Cerebellar nuclear complex (tissue), 1 donor: Measurements from ENCODE around the gene TMEM59L.

Experiments
- DNase-seq, 2 experiments: peaks; one replicate each; lab custom pipeline; 2025; lab: John Stamatoyannopoulos, UW

The TMEM59L gene

DNA sequence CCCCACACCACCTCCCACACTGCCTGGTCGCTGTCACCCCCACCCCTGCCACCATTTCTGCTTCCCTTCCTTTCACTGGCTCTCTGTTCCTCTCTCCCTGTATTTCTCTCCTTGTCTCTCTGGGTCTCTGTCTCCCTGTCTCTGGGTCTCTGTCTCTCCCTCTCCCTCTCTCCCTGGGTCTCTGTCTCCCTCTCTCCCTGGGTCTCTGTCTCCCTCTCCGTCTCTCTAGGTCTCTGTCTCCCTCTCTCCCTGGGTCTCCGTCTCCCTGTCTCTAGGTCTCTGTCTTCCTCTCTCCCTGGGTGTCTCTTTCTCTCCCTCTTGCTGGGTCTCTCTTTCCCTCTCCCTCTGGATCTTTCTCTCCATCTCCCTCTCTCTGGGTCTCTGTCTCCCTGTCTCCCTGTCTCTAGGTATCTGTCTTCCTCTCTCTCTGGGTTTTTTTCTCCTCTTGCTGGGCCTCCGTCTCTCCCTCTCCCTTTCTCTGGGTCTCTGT lies 45.7 kb downstream of the TMEM59L start:
- no peak for DNase-seq

DNA sequence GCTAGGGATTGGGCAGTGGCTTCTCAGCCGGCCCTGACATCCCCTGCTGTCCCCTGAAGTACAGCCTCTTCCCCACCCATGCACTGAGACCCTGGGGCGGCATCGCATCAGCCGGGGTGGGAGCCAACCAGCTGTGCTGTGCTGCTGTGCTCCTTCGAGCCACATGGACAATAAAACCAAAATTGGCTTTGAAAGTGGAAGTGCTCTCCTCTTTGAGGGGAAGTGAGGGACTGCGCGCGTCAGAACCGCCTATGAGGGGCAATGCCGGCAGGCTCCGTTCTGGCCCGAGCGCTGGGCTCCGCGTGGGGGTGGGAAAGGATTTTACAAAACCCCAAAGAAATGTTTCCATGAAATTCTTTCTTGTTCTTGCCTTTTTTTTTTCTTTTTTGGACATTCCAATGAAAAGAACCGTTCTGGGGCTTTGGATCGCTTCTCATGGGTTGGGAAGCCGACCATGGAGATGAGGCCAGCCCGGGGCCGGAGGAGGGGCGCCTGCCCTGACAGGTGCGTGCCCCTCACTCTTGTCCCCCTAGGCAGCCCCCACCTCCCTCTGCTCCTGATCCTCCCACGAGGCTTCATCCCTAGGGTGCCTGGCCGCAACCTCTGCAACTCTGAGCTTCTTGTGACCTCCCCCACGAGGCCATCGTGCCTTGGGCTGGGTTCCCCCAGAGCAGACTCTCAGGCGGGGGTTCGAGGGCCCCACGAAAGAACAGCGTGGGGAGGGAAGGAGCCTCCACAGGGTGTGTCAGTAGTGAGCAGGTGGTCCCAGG lies 46.8 kb downstream of the TMEM59L start:
- DNase-seq, result no peak

DNA sequence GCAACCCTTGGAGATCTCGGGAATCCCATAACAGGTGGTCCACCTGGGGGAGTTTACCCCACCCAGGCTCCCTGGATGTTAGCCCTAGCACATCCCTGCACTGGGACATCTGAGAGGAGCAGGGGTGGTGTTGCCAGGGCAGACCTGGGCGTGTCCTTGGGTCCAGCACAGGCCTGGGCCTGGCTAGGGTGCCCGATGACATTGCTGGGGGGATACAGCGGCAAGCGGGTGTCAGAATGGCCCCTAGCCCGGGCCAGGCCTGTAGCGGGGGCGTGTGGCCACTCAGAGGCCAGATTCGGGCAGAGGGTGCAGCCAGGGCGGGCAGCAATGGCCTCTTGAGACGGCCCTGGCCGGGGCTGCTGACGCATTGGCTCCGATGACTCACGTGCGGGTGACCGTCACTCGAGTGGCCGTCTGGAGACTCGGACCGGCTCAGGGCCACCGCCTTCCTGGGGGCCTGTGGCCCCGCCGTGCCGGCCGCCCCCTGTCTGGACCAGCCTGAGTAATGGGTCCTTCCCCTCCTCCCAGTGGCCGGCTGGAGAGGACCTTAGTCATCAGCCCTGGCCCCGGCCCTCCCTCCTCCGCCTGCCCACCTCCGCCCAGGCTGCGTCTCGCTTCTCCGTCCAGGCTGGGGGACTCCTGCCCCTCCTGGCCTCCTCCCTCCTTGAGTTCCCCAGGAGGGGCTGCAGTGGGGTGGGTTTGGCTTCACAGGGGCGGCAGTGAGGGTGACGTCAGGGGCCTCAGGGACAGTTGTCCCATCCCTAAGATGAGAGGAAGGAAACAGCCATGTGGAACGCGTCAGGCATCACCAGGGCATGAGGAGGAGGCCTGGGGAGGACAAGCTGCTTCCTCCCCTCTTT lies 47.6 kb downstream of the TMEM59L start:
- no peak for DNase-seq

DNA sequence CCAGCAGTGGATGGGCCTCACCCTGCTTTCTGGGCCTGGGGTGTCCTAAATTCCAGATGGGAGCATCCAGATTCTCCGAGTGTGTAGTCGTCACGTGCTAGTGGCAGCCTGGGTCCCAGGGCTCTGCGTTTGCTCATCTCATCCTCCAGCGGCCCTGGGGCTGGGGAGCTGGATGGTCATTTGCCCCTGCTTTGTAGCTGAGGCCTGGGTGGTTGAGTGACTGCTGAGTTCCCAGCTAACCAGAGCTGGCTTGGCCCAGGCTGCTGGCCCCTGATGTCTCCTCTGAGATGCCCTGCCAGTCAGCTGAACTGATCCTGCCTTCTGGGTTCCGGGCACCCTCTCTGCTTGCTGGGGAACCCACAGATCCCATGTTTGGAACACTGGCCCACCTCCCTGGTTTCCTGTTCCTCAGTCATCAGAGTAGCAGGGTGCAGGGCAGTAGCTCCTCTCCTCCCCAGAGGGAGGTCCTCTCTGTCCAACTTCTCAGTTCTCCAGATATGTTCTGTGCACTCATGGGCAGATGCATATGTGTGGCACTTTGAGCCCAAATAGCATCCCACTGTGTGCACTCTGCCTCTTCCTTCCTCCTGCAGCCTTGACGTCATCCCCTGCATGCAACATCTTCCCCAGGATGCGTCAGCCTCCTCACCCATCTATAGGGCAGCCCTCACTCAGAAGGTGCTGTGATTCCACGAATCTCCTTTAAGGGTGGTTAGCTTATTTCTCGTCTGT lies 48.4 kb downstream of the TMEM59L start:
- no peak for DNase-seq

DNA sequence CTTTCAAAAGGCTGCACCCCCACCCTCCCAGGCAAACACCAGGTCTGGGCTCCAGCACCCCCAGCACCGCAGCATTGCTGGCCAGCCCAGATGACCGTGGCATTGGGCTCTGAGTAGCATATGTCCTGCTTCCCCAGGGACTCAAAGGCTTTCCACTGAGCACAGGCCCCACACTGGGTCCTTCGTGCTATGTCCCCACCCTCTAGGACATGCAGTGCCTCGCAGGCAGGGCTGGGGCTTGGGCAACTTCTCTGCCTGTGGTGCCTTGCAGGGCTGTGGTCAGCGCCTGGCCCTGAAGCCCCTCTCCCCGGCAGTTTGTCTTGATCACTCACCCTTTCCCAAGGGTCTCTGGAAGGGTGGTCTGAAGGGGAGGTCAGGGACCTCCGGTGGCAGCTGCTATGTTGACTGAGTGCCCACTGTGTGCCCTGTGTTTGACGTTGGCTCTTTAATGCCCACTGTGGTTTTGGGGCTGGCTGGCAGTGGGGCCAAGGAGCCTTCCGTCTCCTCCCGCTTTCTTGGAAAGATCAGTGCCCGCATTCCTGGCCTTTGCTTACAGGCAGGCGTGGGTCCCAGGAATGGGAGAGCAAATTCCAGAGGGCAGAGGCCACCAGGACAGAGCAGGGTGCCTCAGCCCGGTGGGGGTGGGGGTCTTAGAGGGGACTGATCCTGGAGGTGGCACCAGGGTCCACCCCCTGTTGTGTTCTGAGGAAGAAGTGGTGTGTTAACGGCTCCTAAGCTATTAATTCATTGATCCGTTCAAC lies 50.5 kb downstream of the TMEM59L start:
- DNase-seq, result no peak

DNA sequence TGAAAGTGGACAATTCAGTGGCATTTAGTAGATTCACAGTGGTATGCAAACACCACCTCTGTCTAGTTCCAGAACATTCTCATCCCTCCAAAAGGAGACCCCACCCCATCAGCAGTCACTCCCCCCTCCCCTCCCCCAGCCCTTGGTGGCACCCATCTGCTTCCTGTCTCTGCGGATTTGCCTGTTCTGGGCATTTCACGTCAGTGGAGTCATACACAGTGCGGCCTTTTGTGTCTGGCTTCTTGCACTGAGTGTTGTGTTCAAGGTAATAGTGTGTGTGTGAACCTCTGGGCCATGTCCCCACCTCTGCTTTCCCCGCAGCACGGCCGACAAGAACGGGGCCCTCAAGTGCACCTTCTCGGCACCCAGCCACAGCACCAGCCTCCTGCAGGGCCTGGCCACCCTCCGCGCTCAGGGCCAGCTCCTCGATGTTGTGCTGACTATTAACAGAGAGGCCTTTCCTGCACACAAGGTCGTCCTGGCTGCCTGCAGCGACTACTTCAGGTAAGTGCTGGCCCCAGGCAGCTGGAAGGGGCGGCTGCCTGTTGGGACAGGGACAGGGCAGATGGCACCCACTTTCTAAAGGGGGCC lies 51.4 kb downstream of the TMEM59L start:
- no peak for DNase-seq

DNA sequence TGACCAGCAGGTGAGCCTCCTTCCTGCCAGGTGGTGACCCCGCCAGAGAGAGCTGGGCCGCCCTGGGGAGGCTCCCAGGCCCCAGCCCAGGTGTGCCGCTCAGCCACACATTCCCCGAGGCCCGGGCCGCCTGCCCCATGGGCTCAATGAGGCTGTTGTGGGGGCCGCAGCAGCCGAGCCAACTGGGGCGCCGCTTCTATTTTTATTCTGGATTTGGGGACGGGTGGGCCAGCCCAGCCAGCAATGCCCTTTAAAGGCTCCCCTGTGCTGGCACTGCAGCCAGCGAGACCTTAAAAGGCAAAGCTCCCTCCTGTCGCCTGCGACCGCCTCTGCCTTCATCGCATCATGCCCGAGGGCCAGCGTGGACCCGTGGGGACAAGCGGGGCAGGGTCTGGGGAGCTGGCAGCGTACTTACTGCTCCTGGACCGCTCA lies 53.1 kb downstream of the TMEM59L start:
- DNase-seq, result no peak

DNA sequence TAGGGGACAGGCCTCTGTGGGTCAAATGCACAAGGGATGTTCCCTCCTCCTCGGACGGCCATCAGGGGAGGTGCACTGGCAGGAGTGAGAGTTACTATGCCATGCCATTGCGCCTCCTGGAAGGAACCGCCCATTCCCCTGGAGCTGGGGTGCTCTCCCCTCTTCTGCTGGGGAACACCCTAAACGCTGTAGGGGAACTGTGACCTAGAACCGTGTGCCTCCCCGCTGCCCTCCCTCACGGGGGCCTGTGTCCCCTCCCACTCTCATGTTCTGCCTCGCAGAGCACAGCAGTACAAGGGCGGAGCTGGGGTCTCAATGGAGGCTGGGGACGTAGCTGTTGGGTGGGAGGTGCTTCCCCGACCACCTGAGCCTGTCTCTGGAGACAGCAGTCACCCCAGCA lies 53.6 kb downstream of the TMEM59L start:
- DNase-seq, result no peak

DNA sequence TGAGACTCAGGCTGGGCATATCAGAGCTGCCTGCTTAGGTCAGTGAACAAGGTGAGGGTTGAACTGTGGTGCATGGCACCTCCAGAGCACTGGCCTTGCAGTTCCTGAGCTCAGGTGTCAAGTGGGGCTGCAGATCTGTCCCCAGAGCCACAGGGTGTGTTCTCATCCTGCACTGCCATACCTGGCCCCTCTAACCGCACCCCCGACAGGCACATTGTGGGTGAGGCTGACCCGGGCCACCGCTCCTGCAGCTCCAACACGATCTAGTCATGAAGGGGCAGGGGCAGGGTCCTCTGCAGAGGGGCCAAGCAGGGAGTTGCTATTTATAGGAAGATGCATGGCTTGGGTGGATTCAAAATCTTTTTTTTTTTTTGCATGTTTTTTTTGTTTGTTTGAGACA lies 54.1 kb downstream of the TMEM59L start:
- no peak for DNase-seq

DNA sequence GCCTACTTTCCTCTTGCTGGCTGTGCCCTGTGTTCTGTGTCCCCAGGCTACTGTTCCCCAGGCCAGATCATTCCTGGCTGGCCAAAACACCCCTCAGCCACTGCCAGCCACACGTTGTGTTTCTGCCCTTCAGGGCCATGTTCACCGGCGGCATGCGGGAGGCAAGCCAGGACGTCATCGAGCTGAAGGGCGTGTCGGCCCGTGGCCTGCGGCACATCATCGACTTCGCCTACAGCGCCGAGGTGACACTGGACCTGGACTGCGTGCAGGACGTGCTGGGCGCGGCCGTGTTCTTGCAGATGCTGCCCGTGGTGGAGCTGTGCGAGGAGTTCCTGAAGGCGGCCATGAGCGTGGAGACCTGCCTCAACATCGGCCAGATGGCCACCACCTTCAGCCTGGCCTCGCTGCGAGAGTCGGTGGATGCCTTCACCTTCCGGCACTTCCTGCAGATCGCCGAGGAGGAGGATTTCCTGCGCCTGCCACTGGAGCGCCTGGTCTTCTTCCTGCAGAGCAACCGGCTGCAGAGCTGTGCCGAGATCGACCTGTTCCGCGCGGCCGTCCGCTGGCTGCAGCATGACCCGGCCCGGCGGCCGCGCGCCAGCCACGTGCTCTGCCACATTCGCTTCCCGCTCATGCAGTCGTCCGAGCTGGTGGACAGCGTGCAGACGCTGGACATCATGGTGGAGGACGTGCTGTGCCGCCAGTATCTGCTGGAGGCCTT lies 55.0 kb downstream of the TMEM59L start:
- DNase-seq, result no peak

DNA sequence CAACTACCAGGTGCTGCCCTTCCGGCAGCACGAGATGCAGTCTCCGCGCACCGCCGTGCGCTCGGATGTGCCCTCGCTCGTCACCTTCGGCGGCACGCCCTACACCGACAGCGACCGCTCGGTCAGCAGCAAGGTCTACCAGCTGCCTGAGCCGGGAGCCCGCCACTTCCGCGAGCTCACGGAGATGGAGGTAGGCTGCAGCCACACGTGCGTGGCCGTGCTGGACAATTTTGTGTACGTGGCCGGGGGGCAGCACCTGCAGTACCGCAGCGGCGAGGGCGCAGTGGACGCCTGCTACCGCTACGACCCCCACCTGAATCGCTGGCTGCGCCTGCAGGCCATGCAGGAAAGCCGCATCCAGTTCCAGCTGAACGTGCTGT lies 55.6 kb downstream of the TMEM59L start:
- DNase-seq, result no peak

DNA sequence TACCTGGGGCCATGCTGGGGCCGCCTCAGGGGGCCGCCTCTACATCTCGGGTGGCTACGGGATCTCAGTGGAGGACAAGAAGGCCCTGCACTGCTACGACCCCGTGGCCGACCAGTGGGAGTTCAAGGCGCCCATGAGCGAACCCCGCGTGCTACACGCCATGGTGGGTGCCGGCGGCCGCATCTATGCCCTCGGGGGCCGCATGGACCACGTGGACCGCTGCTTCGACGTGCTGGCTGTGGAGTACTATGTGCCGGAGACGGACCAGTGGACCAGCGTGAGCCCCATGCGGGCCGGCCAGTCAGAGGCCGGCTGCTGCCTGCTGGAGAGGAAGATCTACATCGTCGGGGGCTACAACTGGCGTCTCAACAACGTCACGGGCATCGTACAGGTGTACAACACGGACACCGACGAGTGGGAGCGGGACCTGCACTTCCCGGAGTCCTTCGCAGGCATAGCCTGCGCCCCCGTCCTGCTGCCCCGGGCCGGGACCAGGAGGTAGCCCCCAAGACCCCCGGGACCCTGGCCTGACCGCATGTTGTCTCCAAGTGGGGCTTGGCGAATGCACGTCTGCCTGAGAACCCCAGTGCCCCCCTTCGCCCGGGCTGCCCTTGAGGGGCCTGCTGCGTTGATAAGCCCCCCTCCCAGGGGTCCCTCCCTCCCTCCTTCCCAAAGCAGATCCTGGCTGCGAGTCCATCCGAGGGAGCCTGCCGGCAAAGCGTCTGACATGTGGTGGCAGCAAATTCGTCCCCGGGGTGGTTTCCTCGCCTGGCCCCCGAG lies 56.3 kb downstream of the TMEM59L start:
- no peak for DNase-seq

DNA sequence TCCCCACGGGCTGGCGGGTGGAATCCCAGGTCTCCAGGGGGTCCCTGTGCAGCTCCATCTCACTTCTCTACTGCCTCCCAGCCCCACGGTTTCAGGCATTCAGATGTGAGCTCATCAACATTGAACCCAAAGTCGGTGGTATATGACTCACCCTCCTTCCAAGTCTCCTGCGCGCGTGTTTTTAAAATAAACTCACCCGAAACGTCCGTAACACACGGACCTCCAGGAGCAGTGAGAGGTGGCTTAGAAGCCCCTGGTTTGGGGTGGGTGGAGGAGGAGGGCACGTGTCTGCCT lies 56.8 kb downstream of the TMEM59L start:
- DNase-seq, result no peak

DNA sequence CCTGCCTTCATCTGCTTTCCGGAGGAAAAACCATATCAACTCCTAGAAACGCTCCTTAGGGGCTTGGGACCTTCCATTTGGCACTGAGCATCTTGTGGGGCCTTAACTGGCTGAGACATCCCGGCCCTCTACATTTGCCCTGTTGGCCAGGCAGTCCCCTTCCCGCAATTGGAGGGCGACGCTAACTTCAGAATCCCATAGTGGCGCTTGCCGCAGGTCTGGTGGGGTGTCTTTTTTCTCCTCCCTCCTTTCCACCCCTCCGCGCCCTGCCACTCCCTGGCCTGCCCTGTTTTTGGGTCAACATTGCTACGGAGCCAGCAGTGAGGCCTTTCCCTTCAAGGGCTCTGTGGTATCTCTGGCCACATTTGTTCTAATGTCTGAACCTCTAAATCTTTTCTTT lies 57.2 kb downstream of the TMEM59L start:
- DNase-seq, result no peak

DNA sequence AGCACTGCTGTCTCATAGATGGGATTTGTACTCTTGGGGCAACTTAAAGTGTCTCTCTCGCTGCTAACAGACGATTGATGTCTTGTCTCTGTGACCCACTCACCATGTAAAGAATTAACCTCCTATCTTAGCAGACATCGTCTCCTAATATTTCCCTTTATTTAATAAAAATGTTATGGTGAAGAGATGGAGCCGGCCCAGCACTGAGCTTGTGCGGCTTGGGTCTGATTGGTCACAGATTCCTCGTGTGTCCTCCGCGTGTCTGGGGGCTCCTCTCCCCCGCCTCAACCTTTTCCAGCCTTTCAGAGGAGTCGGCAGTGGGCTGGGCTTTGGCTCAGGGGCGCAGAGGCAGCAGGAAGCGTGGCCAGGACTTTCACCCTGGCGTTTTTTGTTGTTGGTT lies 57.6 kb downstream of the TMEM59L start:
- no peak for DNase-seq
